Smooth muscle cell (in vitro differentiated cells): Measurements from ENCODE around the gene XPR1. TPM values are rescaled to one million over a fixed set of nuclear protein-coding genes. Genes with fewer than 3 reads are reported as not detected.

Source experiments
- DNase-seq: peaks from one replicate; lab custom pipeline; 2025; ENCODE audit not compliant: unreplicated experiment; lab: John Stamatoyannopoulos, UW
- H2AFZ ChIP-seq: fragments of 200-600 bp; sonication (generic); 2 replicates; pipeline ENCODE4 v1.6.0; 2016; ENCODE audit warnings: antibody characterized with exemption, low read depth, mild to moderate bottlenecking
- H3F3A ChIP-seq: fragments of 200-600 bp; sonication (generic); 2 replicates; pipeline ENCODE4 v1.6.0; 2017; ENCODE audit warnings: antibody characterized with exemption, low read depth
- H3K27ac ChIP-seq: fragments of 200-600 bp; sonication (generic); 2 replicates; pipeline ENCODE4 v1.5.1; 2016; ENCODE audit warnings: low read depth, mild to moderate bottlenecking
- H3K27me3 ChIP-seq: fragments of 200-600 bp; sonication (generic); 2 replicates; pipeline ENCODE4 v1.6.1; 2016; ENCODE audit warnings: low read depth, mild to moderate bottlenecking
- H3K36me3 ChIP-seq: fragments of 200-600 bp; sonication (generic); 2 replicates; pipeline ENCODE4 v1.5.1; 2016; ENCODE audit warnings: low read depth
- H3K4me1 ChIP-seq: fragments of 200-600 bp; sonication (generic); 2 replicates; pipeline ENCODE4 v1.5.1; 2016; ENCODE audit warnings: low read depth
- H3K4me2 ChIP-seq: fragments of 200-600 bp; sonication (generic); 2 replicates; pipeline ENCODE4 v1.6.0; 2016; ENCODE audit warnings: mild to moderate bottlenecking
- H3K4me3 ChIP-seq: fragments of 200-600 bp; sonication (generic); 2 replicates; pipeline ENCODE4 v1.5.1; 2016; ENCODE audit warnings: mild to moderate bottlenecking
- H3K79me2 ChIP-seq: fragments of 200-600 bp; sonication (generic); 2 replicates; pipeline ENCODE4 v1.6.0; 2016; ENCODE audit warnings: low read depth, mild to moderate bottlenecking
- H3K9ac ChIP-seq: fragments of 200-600 bp; sonication (generic); 2 replicates; pipeline ENCODE4 v1.6.0; 2016; ENCODE audit warnings: low read depth
- H3K9me3 ChIP-seq: fragments of 200-600 bp; sonication (generic); replicated peaks from 2 replicates; pipeline ENCODE4 v1.5.1; 2016; ENCODE audit warnings: low read depth
- H4K20me1 ChIP-seq: fragments of 200-600 bp; sonication (generic); 2 replicates; pipeline ENCODE4 v1.6.0; 2016; ENCODE audit warnings: low read depth
- WGBS: methylation state at CpG from one replicate; pipeline ENCODE4 v1.1.7; 2016; ENCODE audit warnings: low lambda C conversion rate; 5-methylcytosine and 5-hydroxymethylcytosine counted together
- polyA plus RNA-seq: library from polyadenylated mRNA; unstranded; fragments of >200 nt; fragmentation: Nextera tagmentation; extraction: Ambion mirVana; gene quantifications from 2 replicates; pipeline ENCODE4 v1.2.1, GENCODE V29; 2016
- total RNA-seq: library from RNA; depleted of rRNA; stranded (reverse); fragments of >200 nt; gene quantifications from 2 replicates; pipeline ENCODE4 v1.2.3, GENCODE V29; 2014
- TF ChIP-seq, protein P1 (sequence below): fragments of 200-600 bp; sonication (generic); IDR thresholded peaks from 2 replicates; pipeline ENCODE4 v1.5.1; 2017; ENCODE audit warnings: borderline replicate concordance, mild to moderate bottlenecking, antibody characterized with exemption; ENCODE audit not compliant: insufficient read depth, poor library complexity, severe bottlenecking

Gene XPR1
- total and polyA plus RNA-seq, 2 experiments from 2014 or later: 9.5 to 27.6 TPM

DNA sequence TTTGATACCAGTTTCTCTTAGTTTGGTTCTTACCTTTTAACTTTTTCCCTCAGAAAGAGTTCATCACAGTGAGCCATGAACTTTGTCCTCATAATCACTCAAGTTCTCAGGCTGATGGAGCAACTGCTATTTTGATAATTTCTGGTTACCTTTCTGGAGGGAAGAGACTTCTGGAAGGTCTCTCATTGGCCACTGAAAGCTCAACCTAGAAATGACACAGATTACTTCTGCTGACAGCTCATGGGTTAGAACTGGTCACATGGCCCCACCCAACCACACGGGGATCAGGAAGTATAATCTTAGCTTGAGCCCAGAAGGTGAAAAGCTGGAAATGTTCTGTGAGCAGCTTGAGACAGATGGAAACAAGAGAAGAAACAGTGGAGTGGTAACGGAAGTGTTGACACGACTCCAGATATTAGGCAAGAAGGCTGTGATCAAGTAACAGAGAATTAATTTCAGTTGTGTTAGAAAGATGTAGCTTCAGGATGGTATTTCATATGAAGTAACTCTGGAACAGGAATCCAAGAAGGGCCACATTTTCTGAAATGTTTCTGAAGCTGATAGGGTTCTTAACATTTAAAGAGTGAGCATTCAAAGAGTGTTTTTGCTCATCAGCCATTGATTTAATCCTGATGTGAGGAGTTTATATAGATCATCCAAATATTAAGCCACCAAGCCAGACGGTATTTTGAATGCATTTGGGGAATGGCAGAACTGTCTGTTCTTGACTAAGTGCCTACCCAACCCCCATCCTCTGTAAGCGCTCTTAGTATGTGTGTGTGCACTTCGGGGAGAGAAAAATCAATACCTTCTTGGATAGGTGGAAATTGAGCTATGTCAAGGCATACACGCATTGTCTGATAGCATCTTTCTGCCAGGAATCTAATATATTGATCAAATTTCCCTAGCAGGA is 21.9 kb upstream of the XPR1 start:
- TF ChIP-seq, protein P1, sequence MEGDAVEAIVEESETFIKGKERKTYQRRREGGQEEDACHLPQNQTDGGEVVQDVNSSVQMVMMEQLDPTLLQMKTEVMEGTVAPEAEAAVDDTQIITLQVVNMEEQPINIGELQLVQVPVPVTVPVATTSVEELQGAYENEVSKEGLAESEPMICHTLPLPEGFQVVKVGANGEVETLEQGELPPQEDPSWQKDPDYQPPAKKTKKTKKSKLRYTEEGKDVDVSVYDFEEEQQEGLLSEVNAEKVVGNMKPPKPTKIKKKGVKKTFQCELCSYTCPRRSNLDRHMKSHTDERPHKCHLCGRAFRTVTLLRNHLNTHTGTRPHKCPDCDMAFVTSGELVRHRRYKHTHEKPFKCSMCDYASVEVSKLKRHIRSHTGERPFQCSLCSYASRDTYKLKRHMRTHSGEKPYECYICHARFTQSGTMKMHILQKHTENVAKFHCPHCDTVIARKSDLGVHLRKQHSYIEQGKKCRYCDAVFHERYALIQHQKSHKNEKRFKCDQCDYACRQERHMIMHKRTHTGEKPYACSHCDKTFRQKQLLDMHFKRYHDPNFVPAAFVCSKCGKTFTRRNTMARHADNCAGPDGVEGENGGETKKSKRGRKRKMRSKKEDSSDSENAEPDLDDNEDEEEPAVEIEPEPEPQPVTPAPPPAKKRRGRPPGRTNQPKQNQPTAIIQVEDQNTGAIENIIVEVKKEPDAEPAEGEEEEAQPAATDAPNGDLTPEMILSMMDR: no peak
- H4K20me1 ChIP-seq: no peaks in the 10 kb centered on the region
- H3K27ac ChIP-seq: no peak overlapping the region
- WGBS: 87% methylated on average over 7 of the region's 7 CpGs
- H3K36me3 ChIP-seq: no peaks in the 10 kb centered on the region
- no peaks in the 10 kb centered on the region for H3K9me3 ChIP-seq
- H3K4me2 ChIP-seq: no peak overlapping the region
- H2AFZ ChIP-seq: no peak overlapping the region
- H3F3A ChIP-seq: no peaks in the 10 kb centered on the region
- peaks cover 15% of the 10 kb centered on the region for H3K27me3 ChIP-seq
- no peak for DNase-seq
- no peak overlapping the region for H3K4me3 ChIP-seq
- H3K4me1 ChIP-seq: peaks cover 9% of the 10 kb centered on the region
- H3K9ac ChIP-seq: no peak overlapping the region
- H3K79me2 ChIP-seq: no peaks in the 10 kb centered on the region

DNA sequence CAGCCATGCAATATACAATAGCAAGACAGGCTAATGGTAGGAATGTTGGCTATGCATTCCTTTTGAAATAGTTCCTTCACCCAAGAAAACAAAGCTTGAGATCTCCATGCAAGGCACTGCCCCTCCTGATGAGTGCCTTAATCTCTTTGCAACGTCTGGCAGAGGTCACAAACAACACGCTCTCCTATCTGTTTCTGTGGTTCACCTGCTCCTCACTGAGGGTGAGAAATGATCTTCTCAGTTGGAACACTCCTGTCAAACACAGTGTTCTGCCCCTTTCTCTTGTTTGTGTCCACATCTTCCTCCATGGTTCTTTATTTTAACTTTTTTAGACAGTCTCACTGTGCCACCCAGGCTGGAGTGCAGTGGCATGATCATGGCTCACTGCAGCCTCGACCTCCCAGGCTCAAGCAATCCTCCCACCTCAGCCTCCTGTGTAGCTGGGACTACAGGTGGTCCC is 21.2 kb upstream of the XPR1 start:
- 67% methylated on average over 3 of the region's 3 CpGs for WGBS
- no peak for DNase-seq
- H3K9ac ChIP-seq: no peak overlapping the region
- peaks cover 9% of the 10 kb centered on the region for H3K27me3 ChIP-seq
- peaks cover 9% of the 10 kb centered on the region for H3K4me1 ChIP-seq
- no peak overlapping the region for H3K27ac ChIP-seq
- H2AFZ ChIP-seq: no peak overlapping the region
- H3K4me3 ChIP-seq: no peak overlapping the region
- no peaks in the 10 kb centered on the region for H3K36me3 ChIP-seq
- no peaks in the 10 kb centered on the region for H3K79me2 ChIP-seq
- no peak overlapping the region for H3K4me2 ChIP-seq
- H4K20me1 ChIP-seq: no peaks in the 10 kb centered on the region
- TF ChIP-seq, protein P1: no peak
- H3F3A ChIP-seq: no peaks in the 10 kb centered on the region
- H3K9me3 ChIP-seq: no peaks in the 10 kb centered on the region

DNA sequence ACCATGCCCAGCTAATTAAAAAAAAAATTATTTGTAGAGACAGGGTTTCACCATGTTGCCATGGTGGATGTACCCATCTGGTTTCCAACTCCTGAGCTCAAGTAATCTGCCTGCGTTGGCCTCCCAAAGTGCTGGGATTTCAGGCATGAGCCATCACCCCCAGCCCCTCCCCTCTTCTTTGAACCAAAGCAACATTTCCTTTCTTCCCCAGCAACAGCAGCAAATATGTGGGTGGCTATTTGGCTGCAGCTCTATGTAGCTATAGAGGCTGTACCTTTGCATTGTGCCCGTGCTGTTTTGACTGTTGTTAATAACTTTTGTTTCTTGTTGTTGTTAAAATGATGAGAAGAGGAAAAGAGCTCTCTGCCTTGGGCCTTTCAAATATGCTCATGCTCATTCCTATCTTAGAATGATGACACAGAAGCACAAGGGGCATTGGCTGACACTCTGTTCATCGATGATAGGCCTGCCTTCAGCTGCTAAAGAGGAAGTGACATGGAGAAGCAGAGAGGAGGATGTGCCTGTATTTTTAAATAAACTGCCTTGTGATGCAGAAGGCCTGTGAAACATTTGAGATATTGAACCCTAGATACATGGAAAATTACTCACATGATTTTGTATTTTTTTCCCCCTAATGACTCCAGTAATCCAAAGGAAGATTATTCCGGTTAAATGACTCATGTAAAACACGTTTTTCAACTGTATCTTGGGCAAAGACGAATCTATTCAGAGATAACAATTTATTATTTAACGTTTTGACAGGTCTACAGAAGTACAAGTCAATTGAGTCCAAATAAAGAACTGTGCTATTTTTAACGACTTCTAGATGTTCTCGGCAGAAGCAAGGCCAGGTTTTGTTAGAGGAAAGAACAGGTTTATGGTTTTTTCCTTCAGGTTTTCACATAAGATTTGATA is 20.5 kb upstream of the XPR1 start:
- H2AFZ ChIP-seq: peak overlapping the region; percentile 22
- TF ChIP-seq, protein P1: no peak
- no peaks in the 10 kb centered on the region for H3K36me3 ChIP-seq
- no peak overlapping the region for H3K9ac ChIP-seq
- DNase-seq: no peak
- H3K9me3 ChIP-seq: no peaks in the 10 kb centered on the region
- H3K27me3 ChIP-seq: peaks cover 2% of the 10 kb centered on the region
- no peak overlapping the region for H3K27ac ChIP-seq
- H3K4me3 ChIP-seq: no peak overlapping the region
- H4K20me1 ChIP-seq: no peaks in the 10 kb centered on the region
- peaks cover 5% of the 10 kb centered on the region for H3K4me1 ChIP-seq
- H3F3A ChIP-seq: no peaks in the 10 kb centered on the region
- no peaks in the 10 kb centered on the region for H3K79me2 ChIP-seq
- WGBS: 60% methylated on average over 9 of the region's 9 CpGs
- no peak overlapping the region for H3K4me2 ChIP-seq
